ENCODE data around the gene SMPD2. TPM values are rescaled to one million over a fixed set of nuclear protein-coding genes. Genes with fewer than 3 reads are reported as not detected.
A peak's percentile ranks its signal among the peaks of the same experiment; 100 is the strongest.

SMPD2 gene
- total RNA-seq, 4 donors from 2014 or later: 10.2 to 16.2 (median 10.7) TPM

GRCh38 chr6:109472132-109472995 lies 31.8 kb downstream of the SMPD2 start:
- DNase-seq (ENCODE audit: low spot score) (no peak), ATAC-seq (ENCODE audit: low FRiP score) (no peak)
- TF ChIP-seq CTCF (IDR thresholded peaks at IDR 0.05): no peak

DNA sequence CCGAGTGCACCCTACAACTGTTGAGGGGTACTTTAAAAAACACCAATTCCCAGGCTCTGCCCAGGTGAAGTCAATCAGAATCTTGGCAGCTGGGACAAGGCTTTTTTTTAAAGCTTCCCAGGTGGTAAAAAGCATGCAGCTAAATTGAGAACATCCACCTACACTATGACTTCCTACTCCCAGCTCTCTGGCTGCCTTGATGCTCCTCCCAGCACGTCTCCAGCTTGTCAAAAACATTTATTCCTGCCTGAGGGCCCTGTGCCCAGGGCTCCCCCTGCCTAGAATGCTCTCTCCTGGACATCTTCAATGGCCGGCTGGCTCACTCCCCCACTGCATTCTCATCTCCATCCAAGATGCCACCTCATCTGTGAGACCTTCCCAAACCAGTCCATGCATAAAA lies 32.6 kb downstream of the SMPD2 start:
- ATAC-seq (ENCODE audit: low FRiP score): peak; percentile 30
- no peak for DNase-seq (ENCODE audit: low spot score)
- no peak for TF ChIP-seq CTCF (IDR thresholded peaks at IDR 0.05)

DNA sequence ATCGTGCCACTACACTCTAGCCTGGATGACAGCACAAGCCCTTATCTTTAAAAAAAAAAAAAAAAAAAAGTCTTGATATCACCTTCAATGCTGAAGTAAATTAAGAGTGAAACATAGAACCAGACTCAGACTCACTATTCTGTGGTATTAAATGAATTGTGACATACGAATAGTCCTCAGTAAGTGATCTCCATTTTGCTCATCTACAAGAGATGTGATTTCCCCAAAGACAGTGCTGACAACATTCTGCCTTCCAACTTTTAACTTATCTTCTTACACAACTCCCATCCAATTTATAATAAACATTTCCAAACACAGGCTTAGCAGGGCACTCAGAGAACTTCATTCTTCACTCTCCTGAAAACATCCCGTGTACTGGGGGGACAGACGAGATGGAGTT lies 34.5 kb downstream of the SMPD2 start:
- no peak for DNase-seq (ENCODE audit: low spot score)
- ATAC-seq (ENCODE audit: low FRiP score): no peak
- TF ChIP-seq CTCF (IDR thresholded peaks at IDR 0.05): no peak

- ATAC-seq (ENCODE audit: low FRiP score) (no peak), DNase-seq (ENCODE audit: low spot score) (no peak)
- TF ChIP-seq CTCF (IDR thresholded peaks at IDR 0.05): no peak
Observed at GRCh38 chr6:109475625-109476024, 35.1 kb downstream of the SMPD2 start.

DNA sequence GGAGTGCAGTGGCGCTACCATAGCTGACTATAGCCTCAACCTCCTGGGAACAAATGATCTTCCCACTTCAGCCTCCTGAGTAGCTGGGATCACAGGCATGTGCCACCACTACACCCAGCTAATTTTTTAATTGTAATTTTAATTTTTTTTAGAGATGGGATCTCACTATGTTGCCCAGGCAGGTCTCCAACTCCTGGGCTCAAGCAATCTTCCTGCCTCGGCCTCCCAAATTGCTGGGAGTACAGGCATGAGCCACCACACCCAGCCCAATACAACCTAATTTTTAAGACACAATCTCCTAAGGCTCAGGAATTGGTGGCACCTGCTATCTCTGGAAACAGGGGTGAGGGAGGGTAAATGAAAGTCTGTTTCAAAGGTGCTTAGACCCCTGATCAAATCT lies 36.7 kb downstream of the SMPD2 start:
- ATAC-seq (ENCODE audit: low FRiP score): no peak
- DNase-seq (ENCODE audit: low spot score): no peak
- TF ChIP-seq CTCF (IDR thresholded peaks at IDR 0.05): no peak

DNA sequence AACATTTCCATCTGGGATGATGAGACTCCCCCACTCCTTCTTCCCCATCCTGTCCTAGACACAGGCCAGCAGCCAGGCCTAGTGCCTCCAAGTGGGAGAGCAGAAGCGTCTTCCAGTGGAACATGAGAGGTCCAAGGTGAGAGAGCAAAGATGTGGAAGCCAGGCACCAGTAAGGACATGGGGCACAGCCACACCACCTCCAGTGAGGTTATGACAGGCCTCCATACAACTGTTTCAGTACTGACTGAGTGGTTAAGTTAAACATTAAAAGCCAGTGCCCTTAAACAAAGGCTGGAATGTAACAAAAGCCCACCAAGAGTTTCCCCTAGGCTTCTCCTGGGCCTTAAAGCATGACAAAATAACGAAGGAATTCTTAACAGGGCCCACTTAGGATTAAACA lies 37.2 kb downstream of the SMPD2 start:
- no peak for ATAC-seq (ENCODE audit: low FRiP score)
- DNase-seq (ENCODE audit: low spot score): no peak
- no peak for TF ChIP-seq CTCF (IDR thresholded peaks at IDR 0.05)

DNA sequence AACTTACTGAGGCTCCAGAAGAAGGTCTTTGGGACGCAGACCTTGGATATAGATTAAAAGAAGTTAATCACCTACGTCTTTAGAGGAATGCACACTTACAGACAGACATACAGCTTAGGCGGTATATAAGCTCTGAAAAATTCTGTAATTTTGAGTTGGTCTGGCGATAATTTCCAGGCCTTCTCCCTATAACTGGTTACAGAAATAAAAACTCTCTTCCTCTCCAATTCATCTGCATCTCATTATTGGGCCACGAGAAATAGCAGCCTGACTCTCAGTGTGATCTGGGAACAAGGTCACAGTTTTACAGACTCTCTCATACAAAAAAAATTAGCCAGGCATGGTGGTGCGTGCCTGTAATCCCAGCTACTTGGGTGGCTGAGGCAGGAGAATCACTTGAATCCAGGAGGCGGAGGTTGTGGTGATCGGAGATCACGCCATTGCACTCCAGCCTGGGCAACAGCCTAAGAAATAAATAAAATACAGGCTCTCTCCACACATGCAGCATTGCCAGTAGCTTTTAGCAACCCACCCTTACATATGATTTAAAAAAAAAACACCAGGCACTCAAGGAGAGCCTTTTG lies 37.8 kb downstream of the SMPD2 start:
- no peak for DNase-seq (ENCODE audit: low spot score)
- no peak for ATAC-seq (ENCODE audit: low FRiP score)
- no peak for TF ChIP-seq CTCF (IDR thresholded peaks at IDR 0.05)
